ENCODE measurements around the gene MCM6.
"Not testable (repeated sequence)": the region's sequence is repeated elsewhere in the genome, so short reads cannot be mapped to it uniquely, and the experiment has no call there.

DNA sequence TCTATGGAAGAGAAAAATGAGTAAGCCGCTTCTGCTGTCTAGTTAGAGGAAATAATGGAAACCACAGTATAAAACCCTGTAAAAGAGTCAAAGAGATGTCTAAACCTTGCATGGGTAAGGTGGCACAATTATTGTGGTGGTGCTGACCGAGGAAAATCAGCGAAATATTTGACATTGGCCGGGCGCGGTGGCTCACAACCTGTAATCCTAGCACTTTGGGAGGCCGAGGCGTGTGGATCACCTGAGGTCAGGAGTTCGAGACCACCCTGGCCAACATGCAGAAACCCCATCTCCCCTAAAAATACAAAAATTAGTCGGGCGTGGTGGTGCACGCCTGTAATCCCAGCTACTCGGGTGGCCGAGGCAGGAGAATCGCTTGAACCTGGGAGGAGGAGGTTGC, 527 bp upstream of the MCM6 start:
- TF ChIP-seq, protein P1, sequence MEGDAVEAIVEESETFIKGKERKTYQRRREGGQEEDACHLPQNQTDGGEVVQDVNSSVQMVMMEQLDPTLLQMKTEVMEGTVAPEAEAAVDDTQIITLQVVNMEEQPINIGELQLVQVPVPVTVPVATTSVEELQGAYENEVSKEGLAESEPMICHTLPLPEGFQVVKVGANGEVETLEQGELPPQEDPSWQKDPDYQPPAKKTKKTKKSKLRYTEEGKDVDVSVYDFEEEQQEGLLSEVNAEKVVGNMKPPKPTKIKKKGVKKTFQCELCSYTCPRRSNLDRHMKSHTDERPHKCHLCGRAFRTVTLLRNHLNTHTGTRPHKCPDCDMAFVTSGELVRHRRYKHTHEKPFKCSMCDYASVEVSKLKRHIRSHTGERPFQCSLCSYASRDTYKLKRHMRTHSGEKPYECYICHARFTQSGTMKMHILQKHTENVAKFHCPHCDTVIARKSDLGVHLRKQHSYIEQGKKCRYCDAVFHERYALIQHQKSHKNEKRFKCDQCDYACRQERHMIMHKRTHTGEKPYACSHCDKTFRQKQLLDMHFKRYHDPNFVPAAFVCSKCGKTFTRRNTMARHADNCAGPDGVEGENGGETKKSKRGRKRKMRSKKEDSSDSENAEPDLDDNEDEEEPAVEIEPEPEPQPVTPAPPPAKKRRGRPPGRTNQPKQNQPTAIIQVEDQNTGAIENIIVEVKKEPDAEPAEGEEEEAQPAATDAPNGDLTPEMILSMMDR (IDR thresholded peaks at IDR 0.05) = not testable (repeated sequence)
- not testable (repeated sequence) for TF ChIP-seq POLR2AphosphoS5 (IDR thresholded peaks at IDR 0.05)
